Fibroblast of skin of back (primary cell): Measurements from ENCODE around the gene MRPL43.

Experiments
- DNase-seq: peaks from one replicate; pipeline ENCODE4 v3.0.0-alpha.2; 2013

MRPL43 gene

GRCh38 chr10:100966887-100967286 is 20.4 kb downstream of the MRPL43 start:
- no peak for DNase-seq

- no peak for DNase-seq
These were observed 21.5 kb downstream of the MRPL43 start for GRCh38 chr10:100965820-100966219.

- DNase-seq: no peak
These were observed 23.5 kb downstream of the MRPL43 start for GRCh38 chr10:100963826-100964225.

- no peak for DNase-seq
These were observed 24.8 kb downstream of the MRPL43 start for GRCh38 chr10:100962351-100963080.

GRCh38 chr10:100960251-100960650 is 27.0 kb downstream of the MRPL43 start:
- DNase-seq: no peak

- no peak for DNase-seq
These were observed 38.4 kb downstream of the MRPL43 start for GRCh38 chr10:100948916-100949315.

- DNase-seq: no peak
These were observed 41.5 kb downstream of the MRPL43 start for GRCh38 chr10:100945754-100946153.

- DNase-seq: no peak
These were observed 43.8 kb downstream of the MRPL43 start for GRCh38 chr10:100943508-100943907.

- DNase-seq: no peak
These were observed 45.1 kb downstream of the MRPL43 start for GRCh38 chr10:100942229-100942628.

GRCh38 chr10:100939763-100940344 is 47.4 kb downstream of the MRPL43 start:
- peak; percentile 70 for DNase-seq
